GM12878 (cell line): ENCODE results near the gene PAEP. TPM values are rescaled to one million over a fixed set of nuclear protein-coding genes. Genes with fewer than 3 reads are reported as not detected.

Experiments
- ATAC-seq: fragments of 200-7000 bp; cut with Tn5 transposase; 3 replicates; pipeline ENCODE4 v1.9.1; 2020; ENCODE audit warnings: mild to moderate bottlenecking, moderate library complexity
- BruUV-seq: library from RNA; stranded (reverse); fragments of 400-500 nt; replicated peaks from 2 replicates; lab custom pipeline; 2021; lab: Mats Ljungman, UMichigan
- CTCF ChIA-PET: fragments of 300-600 bp; sonication (Branson Sonifier 250); formaldehyde crosslinking; extraction: SDS; loops from one replicate; lab custom pipeline; 2021; ENCODE audit warnings: inconsistent platforms; lab: Yijun Ruan, JAX
- POLR2A ChIA-PET: fragments of 350-600 bp; formaldehyde crosslinking; extraction: SDS; loops from one replicate; lab custom pipeline; 2021; ENCODE audit warnings: inconsistent platforms; lab: Charles Lee
- RAD21 ChIA-PET: fragments of 300-600 bp; sonication (Branson Sonifier 250); formaldehyde crosslinking; loops from one replicate; lab custom pipeline; 2023; ENCODE audit warnings: antibody characterized with exemption; ENCODE audit not compliant: unreplicated experiment; lab: Charles Lee
- SMC1A ChIA-PET: fragments of 300-600 bp; sonication (Branson Sonifier 250); formaldehyde crosslinking; loops from one replicate; lab custom pipeline; 2023; ENCODE audit not compliant: unreplicated experiment, uncharacterized antibody; lab: Charles Lee
- DNase-seq: peaks from one replicate; pipeline ENCODE4 v3.0.0-alpha.2; 2011; ENCODE audit warnings: low read depth, low spot score
- FAIRE-seq: peaks from 3 replicates; lab custom pipeline; 2011; peaks lifted over from hg19 to GRCh38; lab: Jason Lieb, UNC
- H2AFZ ChIP-seq: 2 replicates; pipeline ENCODE4 v1.6.0; 2011; ENCODE audit warnings: low read depth, low read length, control low read depth; ENCODE audit not compliant: control insufficient read depth
- H3K27ac ChIP-seq: 2 replicates; pipeline ENCODE4 v1.5.1; 2011; ENCODE audit warnings: control low read depth; ENCODE audit not compliant: control insufficient read depth, insufficient read depth
- H3K27me3 ChIP-seq, 2 experiments: replicated peaks in 1 of 2; 2 replicates each; pipeline versions ENCODE4 v1.6.0 to v1.6.1; 2011; ENCODE audit warnings: low read length in 1 of 2; ENCODE audit not compliant: control insufficient read depth in 2 of 2, insufficient read depth in 2 of 2
- H3K36me3 ChIP-seq, 2 experiments: 2 replicates each; pipeline ENCODE4 v1.5.1; 2011; ENCODE audit warnings: low read length in 1 of 2; ENCODE audit not compliant: control insufficient read depth in 2 of 2, insufficient read depth in 2 of 2
- H3K4me1 ChIP-seq: 2 replicates; pipeline ENCODE4 v1.6.1; 2011; ENCODE audit warnings: mild to moderate bottlenecking, low read length, moderate library complexity, mixed read lengths; ENCODE audit not compliant: control insufficient read depth, insufficient read depth
- H3K4me2 ChIP-seq: 2 replicates; pipeline ENCODE4 v1.6.0; 2011; ENCODE audit warnings: control low read depth; ENCODE audit not compliant: control insufficient read depth, insufficient read depth
- H3K4me3 ChIP-seq: fragments of 200-600 bp; sonication (generic); 2 replicates; pipeline ENCODE4 v1.5.1; 2016
- H3K79me2 ChIP-seq: 2 replicates; pipeline ENCODE4 v1.6.0; 2011; ENCODE audit warnings: low read length; ENCODE audit not compliant: control insufficient read depth, insufficient read depth
- H3K9ac ChIP-seq: 2 replicates; pipeline ENCODE4 v1.8.0; 2011; ENCODE audit warnings: low read length, control low read depth, mixed read lengths; ENCODE audit not compliant: control insufficient read depth, insufficient read depth
- H3K9me3 ChIP-seq: replicated peaks from 3 replicates; pipeline ENCODE4 v1.5.1; 2011; ENCODE audit warnings: mild to moderate bottlenecking, low read length; ENCODE audit not compliant: control insufficient read depth, insufficient read depth
- H4K20me1 ChIP-seq: 2 replicates; pipeline ENCODE4 v1.6.0; 2011; ENCODE audit not compliant: control insufficient read depth, insufficient read depth
- CHD4 ChIP-seq: fragments of 200-600 bp; sonication (generic); IDR thresholded peaks from 2 replicates; pipeline ENCODE4 v1.6.1; 2016; ENCODE audit warnings: mild to moderate bottlenecking
- HDGF ChIP-seq: fragments of 450-650 bp; IDR thresholded peaks from 2 replicates; pipeline ENCODE4 v1.6.1; 2016; ENCODE audit warnings: antibody characterized with exemption
- IKZF2 ChIP-seq, 2 experiments: fragments of 450-650 bp; IDR thresholded peaks; 2 replicates each; pipeline ENCODE4 v1.6.1; 2017; ENCODE audit warnings: mild to moderate bottlenecking in 2 of 2, moderate library complexity in 2 of 2
- TCF12 ChIP-seq: IDR thresholded peaks from 2 replicates; pipeline ENCODE4 v1.6.1; 2011; ENCODE audit warnings: low read depth, mild to moderate bottlenecking, low read length
- TCF3 ChIP-seq: IDR thresholded peaks from 2 replicates; pipeline ENCODE4 v1.6.1; 2012; ENCODE audit warnings: low read depth, mild to moderate bottlenecking, low read length, borderline replicate concordance; ENCODE audit not compliant: insufficient read depth
- TCF7 ChIP-seq: IDR thresholded peaks from 2 replicates; pipeline ENCODE4 v1.6.1; 2014; ENCODE audit warnings: antibody characterized with exemption, borderline replicate concordance
- USF2 ChIP-seq: IDR thresholded peaks from 2 replicates; pipeline ENCODE4 v1.6.1; 2011; ENCODE audit warnings: low read depth, low read length, improper control_type of control experiment, borderline replicate concordance
- YY1 ChIP-seq: IDR thresholded peaks from 2 replicates; pipeline ENCODE4 v1.6.1; 2011; ENCODE audit warnings: low read depth, mild to moderate bottlenecking, low read length
- ZNF24 ChIP-seq: fragments of 450-650 bp; IDR thresholded peaks from 2 replicates; pipeline ENCODE4 v1.6.1; 2017; ENCODE audit warnings: antibody characterized with exemption, mild to moderate bottlenecking
- ZNF384 ChIP-seq: IDR thresholded peaks from 2 replicates; pipeline ENCODE4 v1.6.1; 2012; ENCODE audit warnings: low read depth, mild to moderate bottlenecking, low read length, improper control_type of control experiment, borderline replicate concordance
- ZNF592 ChIP-seq: fragments of 450-650 bp; IDR thresholded peaks from 2 replicates; pipeline ENCODE4 v1.6.1; 2017; ENCODE audit warnings: mild to moderate bottlenecking, moderate library complexity
- WGBS: methylation state at CpG from one replicate; pipeline ENCODE4 v1.1.6; 2016; ENCODE audit warnings: low lambda C conversion rate; ENCODE audit not compliant: insufficient replicate concordance, insufficient coverage; ENCODE audit errors: missing lambda C conversion rate; 5-methylcytosine and 5-hydroxymethylcytosine counted together
- in situ Hi-C: fragments of 300-500 bp; cut with MboI; formaldehyde crosslinking; loops from 9 replicates; pipeline ENCODE4 v1.14.3; 2018; ENCODE audit warnings: mixed read lengths
- intact Hi-C: fragments of 100-400 bp; cut with micrococcal nuclease; formaldehyde crosslinking; loops from one replicate; pipeline ENCODE4 v1.14.2; 2022; ENCODE audit not compliant: unreplicated experiment
- polyA plus RNA-seq, 11 experiments: library from polyadenylated mRNA; depleted of rRNA in 4 of 11; unstranded in 6 of 11; stranded (reverse) in 5 of 11; fragments of >200 nt; fragmentation: Nextera tagmentation in 4 of 11; fragmentation: Illumina TruSeq in 1 of 11; extraction: Ambion mirVana in 4 of 11; extraction: Trizol in 1 of 11; gene quantifications; 1 replicate in 1 of 11; 2 replicates in 10 of 11; pipeline versions ENCODE4 v1.2.1 to v1.2.3, GENCODE V29; 2011 to 2016; ENCODE audit warnings: inconsistent platforms in 2 of 11, missing spikeins in 2 of 11, low read depth in 1 of 11
- total RNA-seq, 4 experiments: library from RNA; depleted of rRNA in 3 of 4; stranded (reverse); fragments of >200 nt in 3 of 4; fragmentation: Illumina TruSeq in 1 of 4; extraction: Trizol in 1 of 4; gene quantifications; 2 replicates each; pipeline versions ENCODE4 v1.2.1 to v1.2.3, GENCODE V29; 2013 to 2021

PAEP gene
- total and polyA plus RNA-seq, 10 of the 15 experiments (the other 5 are each of a cell fraction or from before 2014, with no cell fraction given), result not detected

GRCh38 chr9:135512241-135512603, 49.3 kb upstream of the PAEP start:
- H3K4me1 ChIP-seq, result no peaks in the 10 kb centered on the region
- H3K9me3 ChIP-seq, result no peaks in the 10 kb centered on the region; the same call in 2 of the 3 replicates
- H3K4me3 ChIP-seq, result no peak overlapping the region
- H3K4me2 ChIP-seq, result no peak overlapping the region
- WGBS, result 40% methylated on average over 10 of the region's 10 CpGs
- H4K20me1 ChIP-seq, result no peaks in the 10 kb centered on the region
- ChIA-PET RAD21 (no interaction called here), SMC1A (no interaction called here), CTCF (no interaction called here), POLR2A (no interaction called here)
- intact Hi-C loops (no loop called here), in situ Hi-C loops (no loop called here)
- FAIRE-seq, result no peak
- no peaks in the 10 kb centered on the region for H3K36me3 ChIP-seq
- H2AFZ ChIP-seq, result no peak overlapping the region
- H3K9ac ChIP-seq, result no peak overlapping the region
- H3K79me2 ChIP-seq, result no peaks in the 10 kb centered on the region
- no peak overlapping the region for H3K27ac ChIP-seq
- no peak for ATAC-seq
- no peaks in the 10 kb centered on the region; a peak in 1 of 4 replicates for H3K27me3 ChIP-seq
- DNase-seq, result no peak
- no TSS peak for BruUV-seq
- no peak for TF ChIP-seq TCF3
- no peak for TF ChIP-seq ZNF592
- no peak for TF ChIP-seq TCF7
- no peak for TF ChIP-seq HDGF
- no peak for TF ChIP-seq IKZF2 (IDR thresholded peaks at IDR 0.05)
- TF ChIP-seq CHD4, result no peak
- no peak for TF ChIP-seq ZNF384
- TF ChIP-seq TCF12, result no peak
- no peak for TF ChIP-seq ZNF24
- no peak for TF ChIP-seq USF2
- TF ChIP-seq YY1, result no peak
